Dendritic cell treated with granulocyte-macrophage colony-stimulating factor and Interleukin-4, amounts not matched to agents 40 ng/mL and 50 ng/mL, for 4 days (primary cell): ENCODE results near the gene C1orf198.

Source experiments
- H3K27ac Mint-ChIP-seq: one replicate; pipeline ENCODE4 v1.8.0; 2022; ENCODE audit warnings: mild to moderate bottlenecking, mixed read lengths
- H3K27me3 Mint-ChIP-seq: one replicate; pipeline ENCODE4 v1.8.0; 2022; ENCODE audit warnings: mild to moderate bottlenecking, mixed read lengths
- H3K36me3 Mint-ChIP-seq: one replicate; pipeline ENCODE4 v1.8.0; 2022; ENCODE audit warnings: low read depth, mixed read lengths
- H3K4me1 Mint-ChIP-seq: one replicate; pipeline ENCODE4 v1.8.0; 2022; ENCODE audit warnings: low read depth, mixed read lengths
- H3K4me3 Mint-ChIP-seq: one replicate; pipeline ENCODE4 v1.8.0; 2022; ENCODE audit warnings: mild to moderate bottlenecking, moderate library complexity, mixed read lengths
- H3K9me3 Mint-ChIP-seq: one replicate; pipeline ENCODE4 v1.8.0; 2022; ENCODE audit warnings: mixed read lengths
- intact Hi-C: fragments of 100-400 bp; cut with micrococcal nuclease; formaldehyde crosslinking; loops from one replicate; pipeline ENCODE4 v1.15.0; 2022

C1orf198 gene

GRCh38 chr1:230877146-230877923 lies 9.0 kb upstream of the C1orf198 start:
- H3K36me3 Mint-ChIP-seq: no peaks in the 10 kb centered on the region
- H3K4me3 Mint-ChIP-seq: no peak overlapping the region
- no peaks in the 10 kb centered on the region for H3K9me3 Mint-ChIP-seq
- peaks cover 45% of the 10 kb centered on the region for H3K27me3 Mint-ChIP-seq
- no peak overlapping the region for H3K27ac Mint-ChIP-seq
- no peaks in the 10 kb centered on the region for H3K4me1 Mint-ChIP-seq
- intact Hi-C loops: no loop called here

GRCh38 chr1:230876660-230877059 lies 8.3 kb upstream of the C1orf198 start:
- H3K27me3 Mint-ChIP-seq: peaks cover 46% of the 10 kb centered on the region
- no peaks in the 10 kb centered on the region for H3K36me3 Mint-ChIP-seq
- H3K27ac Mint-ChIP-seq: no peak overlapping the region
- H3K9me3 Mint-ChIP-seq: no peaks in the 10 kb centered on the region
- intact Hi-C loops: no loop called here
- H3K4me1 Mint-ChIP-seq: no peaks in the 10 kb centered on the region
- H3K4me3 Mint-ChIP-seq: no peak overlapping the region

- H3K27ac Mint-ChIP-seq: no peak overlapping the region
- no peaks in the 10 kb centered on the region for H3K9me3 Mint-ChIP-seq
- H3K27me3 Mint-ChIP-seq: peaks cover 44% of the 10 kb centered on the region
- intact Hi-C loops: no loop called here
- no peaks in the 10 kb centered on the region for H3K36me3 Mint-ChIP-seq
- H3K4me3 Mint-ChIP-seq: no peak overlapping the region
- no peaks in the 10 kb centered on the region for H3K4me1 Mint-ChIP-seq
Observed at GRCh38 chr1:230875370-230875769, 7.0 kb upstream of the C1orf198 start.

GRCh38 chr1:230870916-230871315 lies 2.6 kb upstream of the C1orf198 start:
- H3K27me3 Mint-ChIP-seq: peaks cover 52% of the 10 kb centered on the region
- no peaks in the 10 kb centered on the region for H3K9me3 Mint-ChIP-seq
- no peak overlapping the region for H3K27ac Mint-ChIP-seq
- peaks cover 10% of the 10 kb centered on the region for H3K36me3 Mint-ChIP-seq
- no peak overlapping the region for H3K4me3 Mint-ChIP-seq
- intact Hi-C loops: no loop called here
- H3K4me1 Mint-ChIP-seq: peaks cover 19% of the 10 kb centered on the region

GRCh38 chr1:230869500-230869899 lies 1.2 kb upstream of the C1orf198 start:
- H3K27me3 Mint-ChIP-seq: peaks cover 53% of the 10 kb centered on the region
- no peak overlapping the region for H3K4me3 Mint-ChIP-seq
- intact Hi-C loops: loop anchor here (5.0 kb wide), 1 partner anchor 227 kb away; the partner anchor contains the start of gene COG2
- H3K9me3 Mint-ChIP-seq: no peaks in the 10 kb centered on the region
- peaks cover 19% of the 10 kb centered on the region for H3K4me1 Mint-ChIP-seq
- peaks cover 10% of the 10 kb centered on the region for H3K36me3 Mint-ChIP-seq
- H3K27ac Mint-ChIP-seq: no peak overlapping the region

GRCh38 chr1:230868736-230869385 lies 540 bp upstream of the C1orf198 start:
- peaks cover 10% of the 10 kb centered on the region for H3K36me3 Mint-ChIP-seq
- H3K9me3 Mint-ChIP-seq: no peaks in the 10 kb centered on the region
- intact Hi-C loops: loop anchor here (5.0 kb wide), 1 partner anchor 227 kb away; the partner anchor contains the start of gene COG2
- H3K4me1 Mint-ChIP-seq: peaks cover 19% of the 10 kb centered on the region
- H3K27me3 Mint-ChIP-seq: peaks cover 53% of the 10 kb centered on the region
- H3K4me3 Mint-ChIP-seq: peak overlapping the region; percentile 86
- H3K27ac Mint-ChIP-seq: peak overlapping the region; percentile 76

GRCh38 chr1:230867101-230867902 lies 1.0 kb downstream of the C1orf198 start:
- H3K27ac Mint-ChIP-seq: peak overlapping the region; percentile 76
- no peaks in the 10 kb centered on the region for H3K9me3 Mint-ChIP-seq
- H3K36me3 Mint-ChIP-seq: peaks cover 10% of the 10 kb centered on the region
- H3K27me3 Mint-ChIP-seq: peaks cover 53% of the 10 kb centered on the region
- intact Hi-C loops: loop anchor here (5.0 kb wide), 1 partner anchor 225 kb away; the partner anchor contains the start of gene COG2
- peak overlapping the region; percentile 86 for H3K4me3 Mint-ChIP-seq
- H3K4me1 Mint-ChIP-seq: peaks cover 26% of the 10 kb centered on the region

- no peaks in the 10 kb centered on the region for H3K9me3 Mint-ChIP-seq
- H3K4me1 Mint-ChIP-seq: peaks cover 26% of the 10 kb centered on the region
- intact Hi-C loops: loop anchor here (5.0 kb wide), 1 partner anchor 224 kb away; the partner anchor contains the start of gene COG2
- H3K27ac Mint-ChIP-seq: no peak overlapping the region
- peaks cover 10% of the 10 kb centered on the region for H3K36me3 Mint-ChIP-seq
- H3K27me3 Mint-ChIP-seq: peaks cover 45% of the 10 kb centered on the region
- no peak overlapping the region for H3K4me3 Mint-ChIP-seq
Observed at GRCh38 chr1:230866171-230867070, 1.9 kb downstream of the C1orf198 start.

- Mint-ChIP-seq H3K4me1 (peaks cover 33% of the 10 kb centered on the region), H3K27ac (no peak overlapping the region), H3K4me3 (no peak overlapping the region), H3K9me3 (no peaks in the 10 kb centered on the region), H3K36me3 (peaks cover 10% of the 10 kb centered on the region), H3K27me3 (peaks cover 39% of the 10 kb centered on the region)
- intact Hi-C loops: loop anchor here (5.0 kb wide), 1 partner anchor 223 kb away; the partner anchor contains the start of gene COG2
Observed at GRCh38 chr1:230865062-230865817, 3.1 kb downstream of the C1orf198 start.

GRCh38 chr1:230864441-230864840 lies 3.9 kb downstream of the C1orf198 start:
- no peak overlapping the region for H3K27ac Mint-ChIP-seq
- H3K4me3 Mint-ChIP-seq: no peak overlapping the region
- intact Hi-C loops: no loop called here
- peaks cover 32% of the 10 kb centered on the region for H3K27me3 Mint-ChIP-seq
- H3K9me3 Mint-ChIP-seq: no peaks in the 10 kb centered on the region
- peaks cover 10% of the 10 kb centered on the region for H3K36me3 Mint-ChIP-seq
- peaks cover 33% of the 10 kb centered on the region for H3K4me1 Mint-ChIP-seq

- Mint-ChIP-seq H3K9me3 (no peaks in the 10 kb centered on the region), H3K36me3 (peaks cover 5% of the 10 kb centered on the region), H3K4me1 (peaks cover 27% of the 10 kb centered on the region), H3K27me3 (peaks cover 24% of the 10 kb centered on the region), H3K4me3 (no peak overlapping the region), H3K27ac (no peak overlapping the region)
- intact Hi-C loops: no loop called here
Observed at GRCh38 chr1:230863449-230863848, 4.9 kb downstream of the C1orf198 start.

- Mint-ChIP-seq H3K27me3 (peaks cover 14% of the 10 kb centered on the region), H3K36me3 (no peaks in the 10 kb centered on the region), H3K4me1 (peaks cover 19% of the 10 kb centered on the region), H3K9me3 (no peaks in the 10 kb centered on the region), H3K4me3 (no peak overlapping the region), H3K27ac (no peak overlapping the region)
- intact Hi-C loops: no loop called here
Observed at GRCh38 chr1:230861970-230862595, 6.2 kb downstream of the C1orf198 start.
